ENCODE measurements around the gene SLC25A21. TPM values are rescaled to one million over a fixed set of nuclear protein-coding genes. Genes with fewer than 3 reads are reported as not detected.

The SLC25A21 gene
- total RNA-seq, 2 donors from 2014 or later = not detected

GRCh38 chr14:36967892-36968555, 204.4 kb downstream of the SLC25A21 start:
- no peak for ATAC-seq (replicated peaks in 1 of 2)
- Mint-ChIP-seq H3K4me1 (ENCODE audit: low read depth) (no peaks in the 10 kb centered on the region), H3K36me3 (ENCODE audit: insufficient read depth in 2 of 2) (no peaks in the 10 kb centered on the region)

DNA sequence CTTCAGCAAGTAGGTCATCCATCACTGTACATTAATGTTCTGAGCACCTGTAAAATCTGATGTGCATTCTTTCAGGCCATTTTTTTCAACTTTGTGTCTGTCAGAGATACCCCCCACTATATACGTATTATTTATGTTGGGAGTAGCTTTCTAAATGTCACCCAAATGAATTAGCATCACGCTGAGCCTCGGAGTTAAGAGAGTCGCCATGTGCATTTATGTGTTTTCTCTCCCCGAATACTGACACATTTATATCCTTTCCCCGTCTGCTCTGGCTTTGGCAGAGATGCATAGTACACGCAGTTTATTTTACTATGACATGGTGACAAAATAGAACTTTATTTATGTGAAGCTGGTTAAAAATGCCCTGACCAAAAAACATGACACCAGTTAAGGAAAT, 216.4 kb downstream of the SLC25A21 start:
- Mint-ChIP-seq H3K4me3 (no peak overlapping the region), H3K4me1 (ENCODE audit: low read depth) (no peaks in the 10 kb centered on the region), H3K36me3 (ENCODE audit: insufficient read depth in 2 of 2) (no peaks in the 10 kb centered on the region), H3K9me3 (no peaks in the 10 kb centered on the region), H3K27me3 (ENCODE audit: low read depth) (no peaks in the 10 kb centered on the region), H3K27ac (no peak overlapping the region)
- DNase-seq (no peak), ATAC-seq (replicated peaks in 1 of 2) (no peak)

More at GRCh38 chr14:36967892-36968555, 204.4 kb downstream of the SLC25A21 start:
- no peak overlapping the region for H3K27ac Mint-ChIP-seq
- H3K4me3 Mint-ChIP-seq = no peak overlapping the region
- H3K27me3 Mint-ChIP-seq (ENCODE audit: low read depth) = no peaks in the 10 kb centered on the region
- no peak for DNase-seq
- H3K9me3 Mint-ChIP-seq = peaks cover 1% of the 10 kb centered on the region in 2 donors

DNA sequence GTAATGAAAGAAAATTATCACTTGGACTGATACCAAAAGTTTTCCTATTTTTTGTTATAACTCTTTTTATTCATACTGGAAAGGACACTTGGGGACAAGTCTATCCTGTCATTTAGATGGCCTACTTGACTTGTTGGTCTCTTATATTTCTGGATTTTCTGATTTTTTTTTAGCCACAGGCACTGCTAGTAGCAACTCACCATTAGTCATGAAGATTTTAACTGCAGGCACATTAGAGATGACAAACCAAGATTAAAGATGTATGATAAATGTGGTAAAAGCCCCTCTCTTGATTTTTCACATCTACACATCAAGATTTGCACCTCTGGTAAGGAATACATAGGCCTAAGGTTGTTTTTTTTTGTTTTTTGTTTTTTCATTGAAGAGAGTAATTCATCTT, 217.0 kb downstream of the SLC25A21 start:
- no peak overlapping the region for H3K27ac Mint-ChIP-seq

DNA sequence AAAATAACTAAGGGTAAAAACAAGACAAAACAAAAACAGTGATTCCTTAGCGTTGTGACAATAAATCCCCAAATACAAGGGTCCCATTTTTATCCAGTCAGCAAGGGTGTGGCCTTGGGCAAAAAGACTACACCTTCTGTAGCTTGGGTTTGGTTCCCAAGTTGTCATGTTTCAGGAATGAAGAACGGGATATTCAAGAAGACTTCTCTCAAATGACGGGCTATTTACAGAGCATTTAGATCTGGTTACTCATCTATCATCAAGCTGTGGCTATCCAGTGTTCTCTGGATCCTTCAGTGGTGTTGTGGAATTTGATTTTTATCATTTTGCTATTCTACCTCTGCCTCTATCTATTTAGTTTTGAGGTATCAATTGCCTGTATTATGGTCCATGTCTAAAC, 219.7 kb downstream of the SLC25A21 start:
- H3K27ac Mint-ChIP-seq = no peak overlapping the region
- H3K4me1 Mint-ChIP-seq (ENCODE audit: low read depth) = no peaks in the 10 kb centered on the region
- H3K9me3 Mint-ChIP-seq = no peaks in the 10 kb centered on the region
- ATAC-seq (replicated peaks in 1 of 2) (no peak), DNase-seq (no peak)
- H3K27me3 Mint-ChIP-seq (ENCODE audit: low read depth) = no peaks in the 10 kb centered on the region
- no peak overlapping the region for H3K4me3 Mint-ChIP-seq
- H3K36me3 Mint-ChIP-seq (ENCODE audit: insufficient read depth in 2 of 2) = no peaks in the 10 kb centered on the region

More for the DNA sequence above, 217.0 kb downstream of the SLC25A21 start:
- no peak overlapping the region for H3K4me3 Mint-ChIP-seq
- ATAC-seq (replicated peaks in 1 of 2) = no peak
- DNase-seq = no peak
- H3K4me1 Mint-ChIP-seq (ENCODE audit: low read depth) = no peaks in the 10 kb centered on the region
- no peaks in the 10 kb centered on the region for H3K9me3 Mint-ChIP-seq
- H3K27me3 Mint-ChIP-seq (ENCODE audit: low read depth) = no peaks in the 10 kb centered on the region
- H3K36me3 Mint-ChIP-seq (ENCODE audit: insufficient read depth in 2 of 2) = no peaks in the 10 kb centered on the region

- H3K4me3 Mint-ChIP-seq = no peak overlapping the region
- H3K9me3 Mint-ChIP-seq = no peaks in the 10 kb centered on the region
- H3K4me1 Mint-ChIP-seq (ENCODE audit: low read depth) = no peaks in the 10 kb centered on the region
- H3K27me3 Mint-ChIP-seq (ENCODE audit: low read depth) = no peaks in the 10 kb centered on the region
- no peak overlapping the region for H3K27ac Mint-ChIP-seq
- ATAC-seq (replicated peaks in 1 of 2) (no peak), DNase-seq (no peak)
- H3K36me3 Mint-ChIP-seq (ENCODE audit: insufficient read depth in 2 of 2) = no peaks in the 10 kb centered on the region
These were observed 221.0 kb downstream of the SLC25A21 start for GRCh38 chr14:36951380-36951911.

DNA sequence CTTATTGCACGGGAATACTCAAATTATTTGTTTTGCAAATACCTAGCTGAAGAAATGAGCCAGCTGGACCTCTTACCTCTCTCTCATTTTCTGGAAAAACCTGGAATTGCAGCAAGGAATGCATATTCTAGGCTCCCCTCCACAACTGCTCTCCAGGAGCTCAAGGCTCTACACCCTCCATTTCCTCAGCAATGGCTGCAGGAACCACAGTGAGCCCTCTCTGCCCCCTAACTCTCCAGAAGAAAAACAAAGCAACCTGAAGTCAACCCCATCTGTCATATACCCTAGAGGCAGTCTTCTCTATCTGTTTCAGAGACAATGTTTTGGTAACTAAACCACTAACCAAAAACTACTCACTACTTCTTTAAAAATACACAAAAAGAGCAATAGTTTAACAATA, 221.6 kb downstream of the SLC25A21 start:
- H3K27me3 Mint-ChIP-seq (ENCODE audit: low read depth) = no peaks in the 10 kb centered on the region
- no peaks in the 10 kb centered on the region for H3K4me1 Mint-ChIP-seq (ENCODE audit: low read depth)
- no peaks in the 10 kb centered on the region for H3K36me3 Mint-ChIP-seq (ENCODE audit: insufficient read depth in 2 of 2)
- no peak for DNase-seq
- ATAC-seq (replicated peaks in 1 of 2) = no peak
- H3K9me3 Mint-ChIP-seq = no peaks in the 10 kb centered on the region
- H3K4me3 Mint-ChIP-seq = no peak overlapping the region
- no peak overlapping the region for H3K27ac Mint-ChIP-seq

DNA sequence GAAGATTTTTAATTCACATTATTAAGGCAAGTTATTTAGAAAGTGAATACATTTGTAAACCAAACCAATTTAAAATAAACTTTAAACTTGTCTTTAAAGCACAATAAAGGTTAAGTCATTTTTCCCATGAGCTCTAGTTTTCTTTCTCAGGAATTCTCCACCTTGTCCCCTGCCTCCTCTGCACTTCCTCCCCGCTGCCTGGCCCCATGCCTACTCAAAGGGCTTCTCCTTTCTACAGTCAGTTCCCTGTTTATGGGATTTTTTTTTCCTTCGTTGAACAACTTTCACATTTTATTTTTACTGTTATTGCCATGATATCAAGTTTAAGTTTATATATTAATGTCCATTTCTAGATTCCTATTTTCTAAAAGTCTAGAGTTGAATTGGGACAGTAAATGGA, 223.0 kb downstream of the SLC25A21 start:
- Mint-ChIP-seq H3K27ac (no peak overlapping the region), H3K9me3 (no peaks in the 10 kb centered on the region), H3K36me3 (ENCODE audit: insufficient read depth in 2 of 2) (no peaks in the 10 kb centered on the region), H3K4me3 (no peak overlapping the region), H3K4me1 (ENCODE audit: low read depth) (no peaks in the 10 kb centered on the region), H3K27me3 (ENCODE audit: low read depth) (no peaks in the 10 kb centered on the region)
- ATAC-seq (replicated peaks in 1 of 2) = no peak
- DNase-seq = no peak

DNA sequence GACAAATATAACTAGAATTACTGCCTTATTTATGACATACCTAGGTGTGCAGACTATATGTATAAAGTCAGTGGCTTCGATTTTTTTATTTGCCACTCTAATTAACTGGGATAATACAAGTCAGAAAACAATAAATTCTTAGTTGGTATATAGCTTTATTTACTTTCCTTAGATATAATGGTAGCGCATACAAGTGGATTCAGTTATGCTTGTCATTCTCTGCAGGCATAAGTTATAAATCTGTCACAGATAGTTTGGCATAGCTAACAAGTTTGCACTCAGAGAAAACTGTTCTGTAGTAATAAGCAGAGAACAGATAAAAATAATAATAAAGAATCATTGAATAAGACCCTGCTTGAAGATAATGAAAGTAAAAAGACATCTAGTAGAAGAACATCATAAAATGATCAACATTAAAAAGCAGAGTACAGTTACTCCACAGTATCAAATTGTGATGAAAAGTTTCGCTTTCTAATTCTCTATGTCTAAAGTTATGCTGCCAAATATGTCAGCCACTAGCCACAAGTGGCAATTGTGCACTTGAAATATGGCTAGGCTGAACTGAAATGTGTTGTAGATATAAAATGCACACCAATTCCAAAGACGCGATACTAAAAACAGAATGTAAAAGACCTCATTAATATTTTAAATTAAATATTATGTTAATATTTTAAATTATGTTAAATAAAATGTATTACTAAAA, 224.1 kb downstream of the SLC25A21 start:
- Mint-ChIP-seq H3K9me3 (no peaks in the 10 kb centered on the region), H3K36me3 (ENCODE audit: insufficient read depth in 2 of 2) (no peaks in the 10 kb centered on the region)
- ATAC-seq (replicated peaks in 1 of 2) = no peak

DNA sequence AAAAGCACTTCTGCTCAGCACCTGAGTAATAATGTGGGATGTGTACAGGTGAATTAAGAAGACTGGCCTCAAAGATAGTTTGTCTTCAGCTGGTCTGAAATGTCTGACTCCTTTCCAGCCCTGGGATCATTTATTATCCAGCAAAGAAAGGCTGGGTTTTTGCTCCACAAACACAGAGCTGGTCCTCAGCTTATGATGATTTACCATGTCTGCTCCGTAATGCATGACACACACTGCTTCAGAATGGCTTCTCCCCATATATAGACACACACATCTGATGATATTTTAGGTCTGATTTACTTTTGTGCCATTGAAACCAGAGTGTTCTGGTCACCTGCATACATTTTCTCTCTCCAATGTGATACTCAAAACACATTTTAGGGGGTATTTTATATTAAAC, 225.0 kb downstream of the SLC25A21 start:
- ATAC-seq (replicated peaks in 1 of 2) = no peak
- Mint-ChIP-seq H3K27me3 (ENCODE audit: low read depth) (no peaks in the 10 kb centered on the region), H3K4me3 (no peak overlapping the region)

More for the DNA sequence above, 224.1 kb downstream of the SLC25A21 start:
- no peaks in the 10 kb centered on the region for H3K4me1 Mint-ChIP-seq (ENCODE audit: low read depth)
- no peak overlapping the region for H3K4me3 Mint-ChIP-seq
- DNase-seq = no peak
- H3K27ac Mint-ChIP-seq = no peak overlapping the region
- no peaks in the 10 kb centered on the region for H3K27me3 Mint-ChIP-seq (ENCODE audit: low read depth)

GRCh38 chr14:36946872-36947271, 225.5 kb downstream of the SLC25A21 start:
- Mint-ChIP-seq H3K4me1 (ENCODE audit: low read depth) (no peaks in the 10 kb centered on the region), H3K4me3 (no peak overlapping the region), H3K9me3 (no peaks in the 10 kb centered on the region), H3K36me3 (ENCODE audit: insufficient read depth in 2 of 2) (no peaks in the 10 kb centered on the region), H3K27ac (no peak overlapping the region), H3K27me3 (ENCODE audit: low read depth) (no peaks in the 10 kb centered on the region)
- DNase-seq = no peak
- ATAC-seq (replicated peaks in 1 of 2) = no peak

More for the DNA sequence above, 225.0 kb downstream of the SLC25A21 start:
- no peak for DNase-seq
- H3K4me1 Mint-ChIP-seq (ENCODE audit: low read depth) = no peaks in the 10 kb centered on the region
- H3K27ac Mint-ChIP-seq = no peak overlapping the region
- H3K9me3 Mint-ChIP-seq = no peaks in the 10 kb centered on the region
- no peaks in the 10 kb centered on the region for H3K36me3 Mint-ChIP-seq (ENCODE audit: insufficient read depth in 2 of 2)

GRCh38 chr14:36944307-36945010, 227.9 kb downstream of the SLC25A21 start:
- no peaks in the 10 kb centered on the region for H3K9me3 Mint-ChIP-seq
- ATAC-seq (replicated peaks in 1 of 2) (no peak), DNase-seq (no peak)
- H3K4me3 Mint-ChIP-seq = no peak overlapping the region
- H3K36me3 Mint-ChIP-seq (ENCODE audit: insufficient read depth in 2 of 2) = no peaks in the 10 kb centered on the region
- no peak overlapping the region for H3K27ac Mint-ChIP-seq
- H3K4me1 Mint-ChIP-seq (ENCODE audit: low read depth) = no peaks in the 10 kb centered on the region
- no peaks in the 10 kb centered on the region for H3K27me3 Mint-ChIP-seq (ENCODE audit: low read depth)

DNA sequence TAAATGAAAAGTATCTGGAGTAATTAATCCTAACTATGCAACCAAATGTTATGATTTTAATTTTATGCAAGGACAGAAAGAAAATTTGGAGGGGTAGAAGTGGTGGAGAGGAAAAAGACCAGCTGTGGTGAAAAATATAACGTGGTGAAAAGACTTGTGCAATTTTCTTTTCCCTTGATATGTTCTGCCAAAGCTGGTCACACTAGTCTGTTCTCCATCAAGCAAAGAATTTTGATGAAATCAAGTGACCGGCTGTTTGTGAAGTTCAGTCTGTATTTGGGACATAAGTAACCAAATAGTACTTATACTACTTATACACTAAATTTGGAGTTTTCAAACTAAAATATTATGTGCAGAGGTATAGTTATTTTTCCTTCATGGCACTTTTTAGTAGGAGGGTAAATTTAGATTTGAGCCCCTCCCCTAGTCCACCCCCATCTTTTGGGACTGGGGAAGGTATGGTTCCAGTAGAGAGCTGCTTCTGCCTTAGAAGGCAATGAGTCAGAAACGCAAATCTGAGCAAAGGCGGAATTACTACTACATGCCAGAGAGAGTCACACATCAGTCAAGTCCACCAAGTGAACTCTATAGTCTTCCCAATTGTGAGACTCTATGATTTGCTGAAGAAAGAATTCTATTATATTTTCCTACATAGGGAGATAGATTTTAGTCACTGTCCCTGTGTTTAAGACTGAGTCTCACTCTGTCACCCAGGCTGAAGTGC, 229.7 kb downstream of the SLC25A21 start:
- Mint-ChIP-seq H3K4me3 (no peak overlapping the region), H3K9me3 (no peaks in the 10 kb centered on the region), H3K27ac (no peak overlapping the region), H3K4me1 (ENCODE audit: low read depth) (no peaks in the 10 kb centered on the region), H3K36me3 (ENCODE audit: insufficient read depth in 2 of 2) (no peaks in the 10 kb centered on the region), H3K27me3 (ENCODE audit: low read depth) (no peaks in the 10 kb centered on the region)
- no peak for DNase-seq
- ATAC-seq (replicated peaks in 1 of 2) = no peak
